HG02840 (cell line): Measurements from ENCODE around the gene COX6A2.
A peak's percentile ranks its signal among the peaks of the same experiment; 100 is the strongest.

ENCODE experiments used
- ATAC-seq: cut with Tn5 transposase; IDR thresholded peaks from one replicate; pipeline ENCODE4 v1.9.1; 2021; ENCODE audit warnings: mild to moderate bottlenecking, moderate library complexity, moderate number of reproducible peaks; ENCODE audit not compliant: unreplicated experiment, low FRiP score

The COX6A2 gene

DNA sequence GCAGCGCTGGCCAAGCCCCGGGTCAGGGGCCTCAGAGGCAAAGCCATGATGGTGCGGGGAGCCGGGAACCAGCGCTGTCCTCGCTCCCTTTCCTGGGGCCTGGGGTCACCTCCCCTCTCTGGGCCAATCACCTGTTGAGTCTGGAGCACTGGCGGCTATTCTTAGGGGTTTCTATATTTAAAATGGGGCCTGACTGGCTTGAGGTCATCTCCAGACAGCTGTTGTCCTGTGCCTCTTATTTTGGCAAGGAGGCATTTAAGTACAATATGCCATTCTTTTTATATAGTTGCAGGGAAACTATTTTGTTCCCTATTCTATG, at the start of gene COX6A2:
Gene COX6A2, minus strand, starts transcription at position 82 of the 319 bp plus-strand sequence. Its CDS starts 35 bp downstream, at position 47.
- ATAC-seq: no peak

DNA sequence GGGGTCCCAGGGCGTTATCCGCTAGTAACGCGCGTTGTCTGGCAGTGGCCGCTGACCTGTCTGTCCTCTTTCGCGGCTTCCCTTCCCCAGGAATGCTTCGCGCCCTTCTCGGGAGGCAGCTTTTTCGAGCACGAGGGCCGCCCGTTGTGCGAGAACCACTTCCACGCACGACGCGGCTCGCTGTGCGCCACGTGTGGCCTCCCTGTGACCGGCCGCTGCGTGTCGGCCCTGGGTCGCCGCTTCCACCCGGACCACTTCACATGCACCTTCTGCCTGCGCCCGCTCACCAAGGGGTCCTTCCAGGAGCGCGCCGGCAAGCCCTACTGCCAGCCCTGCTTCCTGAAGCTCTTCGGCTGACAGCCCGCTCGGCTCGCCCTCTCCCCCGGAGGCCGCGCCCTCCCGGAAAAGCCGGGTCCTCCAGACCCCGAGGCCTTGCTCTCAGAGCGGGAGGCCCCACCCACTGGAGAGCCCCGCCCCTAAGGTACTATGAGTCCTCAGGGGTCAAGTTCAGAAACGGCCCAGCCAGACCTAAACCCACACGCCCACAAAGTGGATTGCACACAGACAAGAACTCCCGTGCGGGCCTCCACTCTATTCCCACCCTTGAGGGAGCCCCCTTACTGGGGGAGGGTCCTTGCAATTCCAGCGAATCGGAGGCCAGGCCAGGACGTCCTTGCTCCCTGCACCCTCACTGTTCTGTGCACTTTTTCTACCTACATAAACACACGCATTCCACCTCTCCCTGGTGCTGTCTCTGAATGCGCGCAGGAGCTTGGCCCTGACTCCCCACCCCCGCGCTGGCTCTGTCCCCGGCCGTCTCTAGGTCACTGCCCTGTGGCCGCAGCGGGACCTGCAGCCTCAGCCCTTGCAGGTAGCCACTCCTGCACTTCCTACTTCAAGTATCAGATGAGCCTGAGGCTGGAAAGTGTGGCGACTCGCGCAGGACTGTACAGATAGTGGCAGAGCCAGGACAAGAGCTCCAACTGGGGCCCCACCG, 49.4 kb upstream of the COX6A2 start:
- no peak for ATAC-seq

DNA sequence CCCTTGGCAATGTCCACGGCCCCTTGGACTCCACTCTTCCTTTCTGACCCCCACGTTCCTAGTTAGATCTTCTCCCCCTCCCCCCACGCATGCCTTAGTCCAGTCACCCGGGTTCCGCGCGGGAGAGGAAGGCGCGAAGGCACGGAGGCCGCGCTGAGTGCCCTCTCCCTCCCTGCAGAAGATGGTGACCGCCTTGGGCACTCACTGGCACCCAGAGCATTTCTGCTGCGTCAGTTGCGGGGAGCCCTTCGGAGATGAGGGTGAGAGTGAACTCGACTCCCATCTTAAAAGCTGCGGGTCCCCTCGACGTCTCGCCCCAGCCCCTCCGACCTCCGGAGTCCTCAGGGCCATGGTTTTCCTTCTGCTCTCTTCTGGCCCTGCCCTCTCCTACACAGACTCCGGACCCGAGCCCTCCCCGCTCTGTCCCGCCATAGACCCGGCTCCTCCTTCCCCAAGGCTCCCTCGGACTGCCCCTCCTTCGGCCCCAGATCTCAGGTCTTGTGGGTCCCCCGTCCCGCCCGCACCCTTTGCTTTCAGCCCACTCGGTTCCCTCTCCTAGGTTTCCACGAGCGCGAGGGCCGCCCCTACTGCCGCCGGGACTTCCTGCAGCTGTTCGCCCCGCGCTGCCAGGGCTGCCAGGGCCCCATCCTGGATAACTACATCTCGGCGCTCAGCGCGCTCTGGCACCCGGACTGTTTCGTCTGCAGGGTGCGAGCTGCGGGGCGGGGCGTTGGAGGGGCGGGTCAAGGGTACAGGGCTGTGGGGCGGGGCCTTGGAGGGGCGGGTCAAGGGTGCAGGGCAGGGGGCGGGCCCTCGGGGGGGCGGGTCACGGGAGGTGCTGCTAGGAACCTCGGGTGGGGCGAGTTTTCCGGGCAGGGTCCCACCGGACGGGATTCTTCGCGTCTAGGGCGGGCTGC, 48.4 kb upstream of the COX6A2 start:
- ATAC-seq: no peak

DNA sequence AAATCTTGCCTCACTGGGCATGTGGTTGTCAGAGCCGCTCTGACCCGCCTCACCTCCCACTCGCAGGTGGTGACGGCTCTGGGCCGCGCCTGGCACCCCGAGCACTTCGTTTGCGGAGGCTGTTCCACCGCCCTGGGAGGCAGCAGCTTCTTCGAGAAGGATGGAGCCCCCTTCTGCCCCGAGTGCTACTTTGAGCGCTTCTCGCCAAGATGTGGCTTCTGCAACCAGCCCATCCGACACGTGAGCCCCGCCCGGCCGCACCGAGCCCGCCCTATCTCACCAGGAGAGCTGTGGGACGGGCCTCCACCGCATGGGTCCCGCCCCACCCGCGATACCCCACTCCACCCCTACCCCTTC, 47.8 kb upstream of the COX6A2 start:
- ATAC-seq: no peak

DNA sequence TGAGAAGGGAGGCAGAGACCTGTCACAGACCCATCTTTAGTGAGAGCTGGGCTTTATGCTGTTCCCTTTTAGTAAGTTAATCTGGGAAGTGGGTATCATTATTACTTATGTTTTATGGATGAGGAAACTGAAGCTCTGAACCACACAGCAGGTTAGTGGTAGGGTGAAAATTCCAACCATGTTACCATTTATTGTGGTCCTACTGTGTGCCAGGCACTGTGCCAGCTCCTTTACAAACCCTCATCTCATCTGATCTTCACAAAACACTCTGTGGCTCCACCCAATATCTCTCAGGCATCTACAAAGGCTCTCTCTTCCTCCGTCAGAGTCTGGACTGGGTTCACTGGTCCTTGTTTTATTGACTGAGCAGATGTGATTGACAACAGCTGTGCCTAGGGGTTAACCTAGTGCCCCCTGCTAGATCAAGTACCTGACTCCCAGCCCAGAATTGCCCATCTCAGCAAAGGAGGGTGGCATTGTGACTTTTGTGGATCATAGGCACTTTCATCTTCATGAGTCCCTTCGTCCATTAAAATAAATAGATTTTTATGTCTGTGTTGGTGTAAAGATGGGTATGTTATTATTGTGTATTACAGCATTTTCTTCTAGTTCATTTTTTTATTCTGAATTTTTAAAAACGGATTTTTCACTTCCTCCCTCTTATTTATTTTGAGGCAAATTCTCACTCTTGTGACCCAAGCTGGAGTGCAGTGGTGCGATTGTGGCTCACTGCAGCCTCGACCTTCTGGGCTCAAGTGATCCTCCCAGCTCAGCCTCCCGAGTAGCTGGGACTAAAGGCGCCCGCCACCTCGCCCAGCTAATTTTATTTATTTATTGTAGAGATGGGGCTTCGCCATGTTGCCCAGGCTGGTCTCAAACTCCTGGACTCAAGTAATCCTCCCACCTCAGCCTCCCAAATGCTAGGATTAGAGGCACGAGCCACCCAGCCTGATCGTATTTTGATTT, 46.9 kb upstream of the COX6A2 start:
- ATAC-seq: no peak

DNA sequence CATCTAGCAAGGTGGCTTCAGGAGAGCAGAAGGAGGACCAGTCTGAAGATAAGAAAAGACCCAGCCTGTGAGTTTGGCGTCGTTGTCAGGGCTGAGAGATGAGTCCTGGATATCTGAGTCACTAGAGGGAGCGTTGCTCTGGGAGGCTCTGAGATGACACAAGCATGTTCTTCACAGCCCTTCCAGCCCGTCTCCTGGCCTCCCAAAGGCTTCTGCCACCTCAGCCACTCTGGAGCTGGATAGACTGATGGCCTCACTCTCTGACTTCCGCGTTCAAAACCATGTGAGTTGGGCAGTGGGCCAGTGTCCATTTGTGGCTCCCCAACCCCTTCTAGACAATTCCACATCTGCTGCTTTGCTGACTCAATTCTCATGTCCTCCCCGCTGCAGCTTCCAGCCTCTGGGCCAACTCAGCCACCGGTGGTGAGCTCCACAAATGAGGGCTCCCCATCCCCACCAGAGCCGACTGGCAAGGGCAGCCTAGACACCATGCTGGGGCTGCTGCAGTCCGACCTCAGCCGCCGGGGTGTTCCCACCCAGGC, 46.1 kb upstream of the COX6A2 start:
- ATAC-seq: no peak

DNA sequence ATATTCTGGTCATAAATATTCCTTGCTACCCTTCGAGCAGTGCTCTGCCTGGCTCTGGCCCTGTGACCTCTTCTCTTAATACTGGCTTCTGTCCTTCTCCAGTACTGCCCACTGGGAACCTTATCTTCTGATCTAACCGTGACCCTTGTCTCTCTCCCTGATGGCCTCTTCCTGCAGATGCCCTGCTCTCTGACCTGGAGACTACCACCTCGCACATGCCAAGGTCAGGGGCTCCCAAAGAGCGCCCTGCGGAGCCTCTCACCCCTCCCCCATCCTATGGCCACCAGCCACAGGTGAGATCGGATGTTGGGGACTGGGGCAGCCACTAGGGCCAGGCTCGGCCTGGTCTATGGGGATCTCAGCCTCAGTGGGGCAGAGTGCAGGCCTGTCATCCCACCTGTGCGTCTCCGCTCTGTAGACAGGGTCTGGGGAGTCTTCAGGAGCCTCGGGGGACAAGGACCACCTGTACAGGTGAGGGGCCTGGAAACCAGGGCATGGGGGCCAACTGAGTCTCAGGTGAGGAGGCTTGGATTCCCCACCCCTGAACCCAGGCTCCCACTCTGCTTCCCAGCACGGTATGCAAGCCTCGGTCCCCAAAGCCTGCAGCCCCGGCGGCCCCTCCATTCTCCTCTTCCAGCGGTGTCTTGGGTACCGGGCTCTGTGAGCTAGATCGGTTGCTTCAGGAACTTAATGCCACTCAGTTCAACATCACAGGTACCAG, 45.3 kb upstream of the COX6A2 start:
- ATAC-seq: no peak

DNA sequence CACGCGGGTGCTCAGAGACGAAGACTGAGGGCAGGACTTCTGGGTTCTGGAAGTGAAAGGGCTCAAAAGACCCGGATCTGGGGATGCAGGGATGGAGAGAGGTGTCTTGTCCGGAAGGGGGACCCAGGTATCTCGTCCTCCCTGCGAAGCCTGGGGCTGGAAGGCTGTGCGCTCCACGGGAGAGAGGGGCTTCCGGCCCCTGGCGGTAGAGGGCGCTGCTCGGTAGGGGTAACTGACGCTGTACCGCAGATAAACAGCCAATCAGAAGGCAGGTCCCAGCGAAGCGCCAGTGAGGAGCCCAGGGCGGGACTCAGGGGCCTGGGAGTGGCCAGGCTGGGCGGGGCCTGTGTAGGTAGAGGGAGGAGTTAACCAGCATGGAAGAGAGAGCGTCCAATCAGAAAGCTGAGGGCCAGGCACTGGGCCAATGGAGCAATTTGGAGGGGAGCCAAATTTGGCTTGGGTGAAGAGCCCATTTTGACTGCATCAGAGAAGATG, 44.6 kb upstream of the COX6A2 start:
- peak; percentile 66 for ATAC-seq

DNA sequence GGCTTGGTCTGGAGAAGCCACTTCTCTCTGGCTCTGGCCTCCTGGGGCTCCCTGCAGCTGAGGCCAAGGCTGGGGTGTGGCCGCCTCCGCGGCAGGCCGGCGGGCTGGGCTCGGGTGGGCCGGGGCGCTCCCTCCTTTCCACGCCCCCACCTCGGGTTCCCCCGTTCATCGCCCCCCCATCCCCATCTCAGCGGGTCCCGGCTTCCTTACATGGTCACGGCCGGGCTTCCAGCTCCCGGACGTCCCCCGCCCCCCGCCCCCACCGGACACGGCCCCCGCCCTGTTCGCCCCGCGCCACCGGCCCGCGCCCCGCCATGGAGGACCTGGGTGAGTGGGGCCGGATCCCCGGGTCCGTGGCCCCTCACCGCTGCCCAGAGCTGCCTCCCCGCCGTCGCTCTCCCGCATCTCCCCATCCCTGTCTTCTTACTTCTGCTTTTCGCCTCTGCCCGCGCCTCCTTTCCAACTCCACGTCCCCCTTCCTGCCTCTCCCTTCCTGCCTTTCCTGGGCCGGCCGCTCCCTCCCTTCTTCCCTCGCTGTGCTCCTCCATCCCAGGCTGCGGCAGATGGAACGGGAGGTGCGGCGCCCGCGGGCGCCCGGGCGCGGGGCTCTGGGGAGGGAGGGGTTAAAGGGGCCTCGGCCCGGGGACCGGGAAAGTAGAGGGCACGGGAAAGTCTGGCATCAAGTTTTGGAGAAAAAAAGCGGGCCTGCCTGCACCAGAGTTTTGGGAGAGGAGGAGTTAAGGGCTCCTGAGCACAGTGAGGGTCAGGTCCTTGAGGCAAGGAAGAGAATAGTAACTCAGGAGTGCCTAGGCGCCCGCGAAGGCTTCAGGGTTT, 43.9 kb upstream of the COX6A2 start, which contains the start of gene TGFB1I1:
Gene TGFB1I1, plus strand, starts transcription at position 278 of the 834 bp plus-strand sequence. Its CDS starts 37 bp downstream, at position 315.
- ATAC-seq: peak; percentile 20

DNA sequence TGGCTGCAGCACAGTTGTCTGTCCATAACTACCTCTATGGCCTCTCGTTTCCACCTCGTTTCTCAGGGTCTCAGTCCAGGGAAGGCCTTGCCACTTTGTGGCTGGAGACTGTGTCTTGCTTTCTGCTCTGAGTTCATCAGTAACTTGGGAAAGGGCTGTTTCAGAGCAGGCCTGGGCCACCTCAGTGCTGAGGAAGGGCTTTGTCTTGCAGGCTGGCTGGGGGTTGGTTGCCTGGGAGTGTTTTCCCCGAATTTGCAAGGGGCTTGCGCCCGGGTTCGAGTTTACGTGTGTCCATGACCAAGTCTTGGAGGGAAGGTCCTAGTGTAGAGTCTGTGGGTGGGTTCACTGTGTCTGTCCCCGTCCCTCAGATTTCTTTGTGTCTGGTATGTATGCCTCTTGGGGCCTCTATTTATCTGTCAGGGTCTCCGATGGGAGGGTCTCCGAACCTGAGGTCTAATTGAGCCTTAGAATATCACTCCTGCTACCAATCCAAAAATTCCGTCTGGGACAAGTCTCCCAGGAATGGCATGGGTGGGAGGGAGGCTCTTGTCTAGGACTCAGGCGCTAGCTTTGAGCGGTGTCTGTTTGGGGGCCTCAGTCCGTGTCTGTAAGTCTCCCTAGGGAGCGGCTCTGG, 43.2 kb upstream of the COX6A2 start:
- no peak for ATAC-seq

DNA sequence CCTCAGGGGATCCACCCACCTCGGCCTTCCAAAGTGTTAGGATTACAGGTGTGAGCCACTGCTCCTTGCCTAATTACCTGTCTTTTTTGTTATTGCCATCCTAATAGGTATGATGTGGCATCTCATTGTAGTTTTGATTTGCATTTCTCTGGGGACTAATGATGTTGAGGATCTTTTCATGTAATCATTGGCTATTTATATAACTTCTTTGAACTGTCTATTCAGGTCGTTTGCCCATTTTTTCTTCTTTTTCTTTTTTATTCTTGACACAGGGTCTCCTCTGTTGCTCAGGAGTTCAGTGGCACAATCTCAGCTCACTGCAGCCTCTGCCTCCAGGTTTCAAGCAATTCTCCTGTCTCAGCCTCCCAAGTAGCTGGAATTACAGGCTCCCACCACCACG, 42.5 kb upstream of the COX6A2 start:
- no peak for ATAC-seq

DNA sequence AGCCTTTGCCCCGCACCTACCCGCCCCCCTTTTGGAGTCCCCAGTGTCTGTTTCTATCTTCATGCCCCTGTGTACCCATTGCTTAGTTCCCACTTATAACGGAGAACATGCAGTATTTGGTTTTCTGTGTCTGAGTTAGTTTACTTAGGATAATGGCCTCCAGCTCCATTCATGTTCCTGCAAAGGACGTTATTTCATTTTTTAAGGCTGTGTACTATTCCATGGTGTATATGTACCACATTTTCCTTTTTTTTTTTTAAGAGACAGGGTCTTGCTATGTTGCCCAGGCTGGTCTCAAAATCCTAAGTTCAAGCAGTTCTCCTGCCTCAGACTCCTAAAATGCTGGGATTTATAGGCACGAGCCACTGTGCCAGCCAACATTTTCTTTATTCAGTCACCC, 39.7 kb upstream of the COX6A2 start:
- ATAC-seq: no peak

DNA sequence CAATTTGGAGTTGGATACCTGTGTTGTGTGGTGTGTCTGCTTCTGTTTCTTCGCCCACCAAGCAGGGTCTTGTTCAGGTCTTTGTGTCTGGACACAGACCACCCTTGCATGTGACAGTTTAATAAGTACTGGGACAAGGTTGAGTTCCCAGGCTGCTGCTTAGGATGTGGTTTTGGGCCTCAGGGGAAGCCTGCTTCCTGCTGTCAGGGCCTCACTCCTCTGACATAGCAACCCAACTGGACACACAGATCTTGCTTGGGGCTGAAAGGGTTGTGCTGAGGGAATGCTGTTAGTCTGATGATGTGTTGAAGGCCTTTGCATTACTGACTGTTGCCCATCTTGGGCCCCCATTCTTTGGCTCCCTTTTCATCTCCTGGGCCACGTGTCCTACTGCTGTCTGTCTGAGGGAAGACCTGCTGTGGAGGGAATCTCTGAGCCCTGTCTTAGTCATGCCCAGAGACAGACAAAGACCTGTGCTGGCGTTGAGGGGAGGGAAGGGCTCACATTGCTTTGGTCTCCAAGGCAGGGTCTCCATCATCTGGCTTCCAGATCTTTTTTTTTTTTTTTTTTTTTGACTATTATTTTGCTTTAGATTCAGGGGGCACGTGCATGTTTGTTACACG, 39.1 kb upstream of the COX6A2 start:
- ATAC-seq: no peak

DNA sequence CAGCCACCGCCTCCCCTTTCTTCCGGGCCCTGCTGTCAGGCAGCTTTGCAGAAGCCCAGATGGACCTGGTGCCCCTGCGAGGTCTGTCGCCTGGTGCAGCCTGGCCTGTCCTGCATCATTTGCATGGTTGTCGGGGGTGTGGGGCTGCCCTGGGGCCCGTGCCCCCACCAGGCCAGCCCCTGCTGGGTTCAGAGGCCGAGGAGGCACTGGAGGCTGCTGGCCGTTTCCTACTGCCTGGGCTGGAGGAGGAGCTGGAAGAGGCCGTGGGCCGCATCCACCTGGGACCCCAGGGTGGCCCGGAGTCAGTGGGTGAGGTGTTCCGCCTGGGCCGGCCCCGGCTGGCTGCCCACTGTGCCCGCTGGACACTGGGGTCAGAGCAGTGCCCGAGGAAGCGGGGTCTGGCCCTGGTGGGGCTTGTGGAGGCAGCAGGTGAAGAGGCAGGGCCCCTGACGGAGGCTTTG, 38.3 kb upstream of the COX6A2 start:
- ATAC-seq: no peak

DNA sequence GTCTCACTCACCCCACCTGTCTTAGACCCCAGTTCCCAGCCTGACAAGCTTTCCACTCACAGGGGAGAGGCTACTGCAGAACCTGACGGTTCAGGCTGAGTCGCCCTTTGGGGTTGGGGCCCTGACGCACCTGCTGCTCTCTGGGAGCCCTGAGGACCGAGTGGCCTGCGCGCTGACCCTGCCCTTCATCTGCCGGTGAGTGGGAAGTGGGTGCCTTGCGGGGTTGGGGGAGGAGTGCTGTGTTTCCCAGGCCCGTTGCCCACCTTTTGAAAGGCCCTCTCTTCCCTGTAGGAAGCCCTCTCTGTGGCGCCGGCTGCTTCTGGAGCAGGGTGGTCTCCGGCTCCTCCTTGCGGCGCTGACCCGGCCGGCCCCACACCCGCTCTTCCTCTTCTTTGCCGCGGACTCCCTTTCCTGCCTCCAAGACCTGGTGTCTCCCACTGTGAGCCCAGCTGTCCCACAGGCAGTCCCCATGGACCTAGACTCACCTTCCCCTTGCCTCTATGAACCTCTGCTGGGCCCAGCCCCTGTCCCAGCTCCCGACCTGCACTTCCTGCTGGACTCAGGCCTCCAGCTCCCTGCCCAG, 37.7 kb upstream of the COX6A2 start:
- ATAC-seq: no peak

DNA sequence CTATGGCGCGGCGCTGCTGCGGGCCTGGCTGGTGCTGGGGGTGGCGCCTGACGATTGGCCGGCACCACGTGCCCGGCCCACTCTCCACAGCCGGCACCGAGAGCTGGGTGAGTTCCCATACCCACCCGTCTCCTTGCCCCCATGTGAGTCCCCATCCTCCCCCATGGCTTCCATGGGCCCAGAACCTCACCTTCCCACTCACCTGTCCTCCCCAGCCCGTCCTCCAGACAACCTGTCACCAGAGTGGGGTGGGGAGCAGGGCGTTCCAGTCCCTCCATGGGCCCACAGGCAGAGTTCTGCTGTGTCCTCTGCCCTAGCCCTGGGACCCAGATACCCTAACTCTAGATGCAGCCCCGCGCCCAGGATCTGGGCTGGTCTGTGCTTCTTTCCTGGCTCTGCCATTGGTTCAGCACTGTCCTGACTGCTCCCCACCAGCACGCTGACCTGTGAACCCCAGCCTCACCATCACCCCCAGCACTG, 36.7 kb upstream of the COX6A2 start:
- ATAC-seq: no peak

DNA sequence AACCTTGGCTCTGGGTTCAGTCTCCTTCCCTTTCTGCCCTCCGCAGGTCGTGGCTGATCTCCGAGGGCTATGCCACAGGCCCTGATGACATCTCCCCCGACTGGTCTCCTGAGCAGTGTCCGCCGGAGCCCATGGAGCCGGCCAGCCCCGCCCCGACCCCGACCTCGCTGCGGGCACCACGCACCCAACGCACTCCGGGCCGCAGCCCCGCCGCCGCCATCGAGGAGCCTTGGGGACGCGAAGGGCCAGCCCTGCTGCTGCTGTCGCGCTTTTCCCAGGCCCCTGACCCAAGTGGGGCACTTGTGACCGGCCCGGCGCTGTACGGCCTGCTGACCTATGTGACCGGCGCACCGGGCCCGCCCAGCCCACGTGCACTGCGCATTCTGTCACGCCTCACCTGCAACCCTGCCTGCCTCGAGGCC, 36.2 kb upstream of the COX6A2 start:
- ATAC-seq: no peak
